Subcutaneous adipose tissue (tissue), 4 donors: ENCODE results near the gene ASXL1. TPM values are rescaled to one million over a fixed set of nuclear protein-coding genes. Genes with fewer than 3 reads are reported as not detected.

Experiments used
- CTCF ChIP-seq: fragments of 450-650 bp; IDR thresholded peaks from one replicate; pipeline ENCODE4 v1.5.1; 2016; ENCODE audit warnings: low read depth, mild to moderate bottlenecking, control low read depth, antibody characterized with exemption, moderate library complexity
- total RNA-seq, 4 donors: library from RNA; depleted of rRNA; stranded (reverse); fragments of >200 nt; gene quantifications; one replicate each; pipeline ENCODE4 v1.1.0, GENCODE V29; 2016

The ASXL1 gene
- total RNA-seq, 4 donors from 2014 or later: 77.0 to 125 (median 81.6) TPM

- TF ChIP-seq CTCF: no peak
Measured at GRCh38 chr20:32404017-32404416, 45.9 kb downstream of the ASXL1 start.

DNA sequence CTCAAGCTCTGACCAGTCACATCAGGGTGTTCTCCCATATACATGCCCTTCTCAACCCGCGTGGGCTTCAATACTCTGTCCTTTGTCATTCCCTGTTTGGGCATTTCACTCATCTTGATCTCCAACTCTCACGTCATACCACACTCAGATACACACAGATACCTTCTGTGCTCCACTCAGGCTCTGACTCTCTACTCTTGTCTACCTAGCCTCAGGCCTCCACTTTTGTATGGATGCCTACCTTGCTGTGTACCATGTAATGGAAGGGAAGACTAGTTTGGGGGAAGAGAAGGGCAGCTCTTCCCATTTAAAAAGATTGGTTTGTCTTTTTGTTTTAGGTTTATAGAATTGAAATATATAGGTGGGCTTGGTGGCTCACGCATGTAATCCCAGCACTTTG, 48.6 kb downstream of the ASXL1 start:
- TF ChIP-seq CTCF: no peak

GRCh38 chr20:32411955-32412706, 54.0 kb downstream of the ASXL1 start:
- no peak for TF ChIP-seq CTCF

GRCh38 chr20:32415494-32415893, 57.4 kb downstream of the ASXL1 start:
- no peak for TF ChIP-seq CTCF

- TF ChIP-seq CTCF: no peak
Measured at GRCh38 chr20:32416206-32416605, 58.1 kb downstream of the ASXL1 start.

DNA sequence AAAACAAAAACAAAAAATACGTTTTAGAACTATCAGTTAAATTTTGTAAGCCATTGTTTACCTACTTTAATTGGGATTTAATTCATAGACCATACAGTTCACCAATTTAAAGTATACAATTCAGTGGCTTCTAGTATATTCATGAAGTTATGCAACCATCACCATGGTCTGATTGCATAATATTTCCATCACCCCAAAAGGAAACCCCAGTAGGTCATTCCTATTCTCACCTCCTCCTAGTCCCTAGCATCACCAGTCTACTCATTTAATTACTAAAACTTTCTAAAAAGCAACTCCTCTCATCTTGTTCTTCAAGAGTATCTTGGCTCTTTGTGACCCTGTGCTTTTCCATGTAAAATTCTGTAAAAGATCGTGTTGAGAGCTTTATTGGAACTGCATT, 60.2 kb downstream of the ASXL1 start:
- no peak for TF ChIP-seq CTCF

DNA sequence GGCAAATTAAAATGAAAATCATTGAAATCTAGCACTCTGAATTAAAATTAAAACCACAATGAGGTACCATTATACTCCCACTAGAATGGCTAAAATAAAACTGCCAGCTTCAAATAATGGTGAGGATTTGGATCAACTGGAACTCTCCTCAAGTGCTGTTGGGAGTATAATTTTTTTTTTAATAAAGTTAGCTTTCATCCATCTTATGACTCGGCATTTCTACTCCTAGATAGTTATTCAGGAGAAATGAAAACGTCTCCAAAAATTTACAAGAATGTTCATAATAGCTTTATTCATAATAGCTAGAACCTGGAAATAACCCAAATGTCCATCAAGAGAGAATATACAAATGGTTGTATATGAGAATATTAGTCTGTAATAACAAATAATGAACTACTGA, 63.2 kb downstream of the ASXL1 start:
- TF ChIP-seq CTCF: no peak
